Measurements from ENCODE around the gene DUSP10. TPM values are rescaled to one million over a fixed set of nuclear protein-coding genes. Genes with fewer than 3 reads are reported as not detected.

DUSP10 gene
- total and polyA plus RNA-seq, 2 donors (not counting 1 experiment from before 2014, with no cell fraction given) = 19.4 to 71.7 TPM

DNA sequence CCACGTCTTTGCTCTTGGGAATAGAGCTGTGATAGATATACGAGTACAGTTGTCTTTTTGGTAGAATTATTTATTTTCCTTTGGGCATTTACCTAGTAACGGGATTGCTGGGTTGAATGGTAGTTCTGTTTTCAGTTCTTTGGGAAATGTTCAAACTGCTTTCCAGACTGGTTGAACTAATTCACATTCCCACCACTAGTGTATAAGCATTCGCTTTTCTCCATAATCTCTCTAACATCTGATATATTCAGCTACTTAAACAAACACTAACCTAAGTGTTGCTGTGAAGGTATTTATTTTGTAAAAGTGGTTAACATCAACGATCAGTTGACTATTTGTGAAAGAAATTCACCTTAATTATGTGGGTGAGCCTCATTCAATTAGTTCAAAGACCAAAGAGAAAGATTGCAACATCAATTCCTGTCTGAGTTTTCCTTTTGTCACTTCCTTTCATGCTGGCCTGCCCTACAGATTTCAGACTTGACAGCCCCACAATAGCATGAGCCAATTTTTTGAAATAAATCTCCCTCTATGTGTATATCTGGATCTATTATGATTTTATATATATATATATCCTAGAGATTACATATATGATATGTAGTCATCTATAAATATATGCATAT lies 26.7 kb upstream of the DUSP10 start:
- no peak overlapping the region for H3K9ac ChIP-seq (ENCODE audit: insufficient read depth, low read length)
- no peaks in the 10 kb centered on the region for H3K9me3 ChIP-seq (ENCODE audit: control insufficient read depth, insufficient read depth, low read depth, low read length)
- no peaks in the 10 kb centered on the region for H4K20me1 ChIP-seq (ENCODE audit: control insufficient read depth, extremely low read depth, insufficient read depth, low read length)
- no peak overlapping the region for H3K4me2 ChIP-seq (ENCODE audit: extremely low read depth, insufficient read depth, low read length)
- no peaks in the 10 kb centered on the region for H3K79me2 ChIP-seq (ENCODE audit: control insufficient read depth, insufficient read depth, low read length)
- TF ChIP-seq, protein P1, sequence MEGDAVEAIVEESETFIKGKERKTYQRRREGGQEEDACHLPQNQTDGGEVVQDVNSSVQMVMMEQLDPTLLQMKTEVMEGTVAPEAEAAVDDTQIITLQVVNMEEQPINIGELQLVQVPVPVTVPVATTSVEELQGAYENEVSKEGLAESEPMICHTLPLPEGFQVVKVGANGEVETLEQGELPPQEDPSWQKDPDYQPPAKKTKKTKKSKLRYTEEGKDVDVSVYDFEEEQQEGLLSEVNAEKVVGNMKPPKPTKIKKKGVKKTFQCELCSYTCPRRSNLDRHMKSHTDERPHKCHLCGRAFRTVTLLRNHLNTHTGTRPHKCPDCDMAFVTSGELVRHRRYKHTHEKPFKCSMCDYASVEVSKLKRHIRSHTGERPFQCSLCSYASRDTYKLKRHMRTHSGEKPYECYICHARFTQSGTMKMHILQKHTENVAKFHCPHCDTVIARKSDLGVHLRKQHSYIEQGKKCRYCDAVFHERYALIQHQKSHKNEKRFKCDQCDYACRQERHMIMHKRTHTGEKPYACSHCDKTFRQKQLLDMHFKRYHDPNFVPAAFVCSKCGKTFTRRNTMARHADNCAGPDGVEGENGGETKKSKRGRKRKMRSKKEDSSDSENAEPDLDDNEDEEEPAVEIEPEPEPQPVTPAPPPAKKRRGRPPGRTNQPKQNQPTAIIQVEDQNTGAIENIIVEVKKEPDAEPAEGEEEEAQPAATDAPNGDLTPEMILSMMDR (conservative IDR thresholded peaks at IDR 0.05 in 1 of 2, IDR thresholded peaks at IDR 0.05 in 1 of 2; ENCODE audit: low read depth in 1 of 2, low read length in 2 of 2) = no peak
- TF ChIP-seq EZH2 (IDR thresholded peaks at IDR 0.05; ENCODE audit: low read length, missing control alignments) = no peak
- no peaks in the 10 kb centered on the region for H3K4me1 ChIP-seq (ENCODE audit: control insufficient read depth, extremely low read depth, insufficient read depth, low read length)
- no peak overlapping the region for H3K4me3 ChIP-seq (replicated peaks in 1 of 4; ENCODE audit: control extremely low read depth in 1 of 4, insufficient read depth in 1 of 4, low read depth in 3 of 4, low read length in 4 of 4)
- H3K27ac ChIP-seq (ENCODE audit: insufficient read depth, low read length) = no peak overlapping the region
- H3K36me3 ChIP-seq (ENCODE audit: control insufficient read depth, insufficient read depth, low read length) = no peaks in the 10 kb centered on the region
- H3K27me3 ChIP-seq (ENCODE audit: control insufficient read depth, insufficient read depth, low read length) = no peaks in the 10 kb centered on the region
- H2AFZ ChIP-seq (ENCODE audit: low read length) = no peak overlapping the region
- no peak for DNase-seq (ENCODE audit: low read depth in 2 of 2)

DNA sequence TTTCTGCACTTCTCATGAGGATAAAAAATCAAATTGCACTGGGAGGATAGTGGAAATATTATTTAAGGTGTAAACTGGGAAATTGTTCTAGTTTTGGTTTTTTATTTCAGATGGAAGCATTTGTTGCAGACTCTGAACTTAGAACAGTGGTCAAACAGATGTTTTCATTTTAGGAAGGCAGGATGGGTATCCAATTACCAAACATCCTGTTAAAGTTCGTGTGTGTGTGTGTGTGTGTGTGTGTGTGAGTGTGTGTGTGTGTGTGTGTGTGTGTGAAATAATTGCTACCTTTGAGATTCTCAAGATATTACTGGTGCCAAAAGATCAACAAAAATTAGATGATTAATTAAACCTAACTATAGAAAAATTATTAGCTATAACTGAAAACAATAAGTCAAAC lies 24.3 kb upstream of the DUSP10 start:
- Histone ChIP-seq H3K4me3 (replicated peaks in 1 of 4; ENCODE audit: control extremely low read depth in 1 of 4, insufficient read depth in 1 of 4, low read depth in 3 of 4, low read length in 4 of 4) (no peak overlapping the region), H3K79me2 (ENCODE audit: control insufficient read depth, insufficient read depth, low read length) (no peaks in the 10 kb centered on the region), H3K27ac (ENCODE audit: insufficient read depth, low read length) (no peak overlapping the region), H2AFZ (ENCODE audit: low read length) (no peak overlapping the region), H3K27me3 (ENCODE audit: control insufficient read depth, insufficient read depth, low read length) (no peaks in the 10 kb centered on the region), H4K20me1 (ENCODE audit: control insufficient read depth, extremely low read depth, insufficient read depth, low read length) (no peaks in the 10 kb centered on the region), H3K4me1 (ENCODE audit: control insufficient read depth, extremely low read depth, insufficient read depth, low read length) (no peaks in the 10 kb centered on the region), H3K4me2 (ENCODE audit: extremely low read depth, insufficient read depth, low read length) (no peak overlapping the region), H3K36me3 (ENCODE audit: control insufficient read depth, insufficient read depth, low read length) (no peaks in the 10 kb centered on the region), H3K9me3 (ENCODE audit: control insufficient read depth, insufficient read depth, low read depth, low read length) (no peaks in the 10 kb centered on the region), H3K9ac (ENCODE audit: insufficient read depth, low read length) (no peak overlapping the region)
- TF ChIP-seq EZH2 (IDR thresholded peaks at IDR 0.05; ENCODE audit: low read length, missing control alignments) = no peak
- TF ChIP-seq, protein P1 (conservative IDR thresholded peaks at IDR 0.05 in 1 of 2, IDR thresholded peaks at IDR 0.05 in 1 of 2; ENCODE audit: low read depth in 1 of 2, low read length in 2 of 2) = no peak
- peak; percentile 46 to 86 for DNase-seq (ENCODE audit: low read depth in 2 of 2)

DNA sequence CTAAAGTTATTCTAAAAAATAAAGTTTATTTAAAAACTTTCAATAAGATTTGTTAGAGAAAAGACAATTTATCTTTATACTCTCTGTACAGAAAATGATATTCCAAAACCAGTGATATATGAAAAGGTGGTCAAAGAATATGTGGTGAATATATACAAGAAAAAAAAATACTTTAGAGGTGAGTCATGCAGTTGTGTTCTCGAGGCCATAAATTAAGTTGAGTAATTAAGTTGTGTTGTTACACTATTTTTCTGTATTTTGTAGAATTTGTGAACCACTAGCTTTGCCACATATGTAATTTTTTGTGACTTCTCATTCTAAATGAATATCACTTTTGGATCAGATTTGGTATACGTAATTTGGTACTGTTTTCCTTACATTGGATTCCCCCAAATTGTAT lies 23.6 kb upstream of the DUSP10 start:
- TF ChIP-seq EZH2 (IDR thresholded peaks at IDR 0.05; ENCODE audit: low read length, missing control alignments) = no peak
- TF ChIP-seq, protein P1 (conservative IDR thresholded peaks at IDR 0.05 in 1 of 2, IDR thresholded peaks at IDR 0.05 in 1 of 2; ENCODE audit: low read depth in 1 of 2, low read length in 2 of 2) = no peak
- Histone ChIP-seq H3K27me3 (ENCODE audit: control insufficient read depth, insufficient read depth, low read length) (no peaks in the 10 kb centered on the region), H2AFZ (ENCODE audit: low read length) (no peak overlapping the region), H3K9ac (ENCODE audit: insufficient read depth, low read length) (no peak overlapping the region), H3K9me3 (ENCODE audit: control insufficient read depth, insufficient read depth, low read depth, low read length) (no peaks in the 10 kb centered on the region), H3K4me1 (ENCODE audit: control insufficient read depth, extremely low read depth, insufficient read depth, low read length) (no peaks in the 10 kb centered on the region), H3K79me2 (ENCODE audit: control insufficient read depth, insufficient read depth, low read length) (no peaks in the 10 kb centered on the region), H4K20me1 (ENCODE audit: control insufficient read depth, extremely low read depth, insufficient read depth, low read length) (no peaks in the 10 kb centered on the region), H3K27ac (ENCODE audit: insufficient read depth, low read length) (no peak overlapping the region), H3K4me2 (ENCODE audit: extremely low read depth, insufficient read depth, low read length) (no peak overlapping the region), H3K4me3 (replicated peaks in 1 of 4; ENCODE audit: control extremely low read depth in 1 of 4, insufficient read depth in 1 of 4, low read depth in 3 of 4, low read length in 4 of 4) (no peak overlapping the region), H3K36me3 (ENCODE audit: control insufficient read depth, insufficient read depth, low read length) (no peaks in the 10 kb centered on the region)
- DNase-seq (ENCODE audit: low read depth in 2 of 2) = peak in 1 of 2 donors; percentile 15
